Activated CD4-positive, alpha-beta T cell treated with anti-CD3 and anti-CD28 coated beads, Interleukin-2, amount 50 U/mL, for 24 hours (primary cell): ENCODE measurements around the gene TRNT1.

Experiments
- DNase-seq, 2 donors: peaks; one replicate each; pipeline ENCODE4 v3.0.0-alpha.2; 2020; ENCODE audit warnings: low read depth in 1 of 2, low spot score in 1 of 2

The TRNT1 gene

GRCh38 chr3:3126477-3127431, at the start of gene TRNT1:
Gene TRNT1, plus strand, starts transcription at chr3:3126940. Its CDS starts 2,101 bp downstream, at chr3:3129041.
- peak; percentile 93 to 94 for DNase-seq

DNA sequence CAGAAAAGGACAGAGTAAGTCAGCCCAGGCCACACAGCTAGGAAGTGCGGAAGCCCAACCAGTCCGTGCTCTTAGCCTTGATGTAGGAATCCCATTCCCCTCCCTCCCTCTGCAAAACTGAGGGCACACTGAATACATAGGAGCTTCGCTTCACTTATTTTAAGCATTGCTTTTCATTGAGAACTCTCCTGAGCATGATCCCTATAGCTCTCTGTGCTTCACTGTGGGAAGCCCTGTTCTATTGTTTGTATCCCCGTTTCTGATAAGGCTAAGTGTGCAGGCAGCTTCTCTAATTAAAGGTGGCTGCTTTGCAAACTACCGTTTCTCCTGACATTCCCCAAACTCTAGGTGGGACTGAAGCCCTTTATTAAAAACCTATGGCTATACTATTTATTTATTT, 46.4 kb upstream of the TRNT1 start:
- no peak for DNase-seq

DNA sequence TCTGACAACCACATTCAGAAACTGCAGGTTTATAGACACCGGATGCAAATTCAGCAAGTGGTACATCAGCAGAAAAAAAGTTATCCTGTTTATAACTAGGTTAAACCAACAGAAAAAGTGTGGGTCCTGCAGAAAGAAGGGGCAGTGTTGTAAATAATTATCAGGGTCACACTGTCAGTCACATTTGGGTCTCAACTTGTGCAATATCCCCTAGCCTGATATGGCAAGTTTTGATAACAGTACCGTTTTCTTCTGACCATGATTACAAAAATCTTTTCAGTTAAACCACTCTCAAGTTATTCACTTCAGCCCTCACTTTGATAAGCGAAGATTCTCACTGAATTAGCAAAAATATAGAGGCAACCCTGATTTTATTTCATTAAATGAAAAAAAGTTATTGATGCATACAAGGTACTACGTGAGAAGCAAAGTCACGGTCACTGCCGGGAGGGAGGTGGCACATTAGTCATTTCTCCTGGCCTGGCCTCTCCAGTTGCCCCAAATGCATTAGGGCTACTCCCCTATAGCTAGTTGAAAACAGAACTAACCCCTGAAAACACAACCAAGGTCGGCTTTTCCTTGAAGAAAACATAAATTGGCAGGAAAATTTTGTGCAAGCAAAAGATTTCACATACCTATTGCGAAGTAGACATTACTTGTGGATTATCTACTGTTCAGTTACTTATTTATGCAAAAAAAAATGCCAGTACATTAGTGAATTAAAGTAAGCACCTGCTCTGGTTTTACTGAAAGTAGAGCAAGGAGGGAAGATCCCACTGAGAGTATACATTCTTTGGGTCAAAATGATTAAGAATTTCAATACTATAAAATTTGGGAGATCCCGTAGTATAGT, 45.1 kb upstream of the TRNT1 start:
- no peak for DNase-seq

- no peak for DNase-seq
Measured at GRCh38 chr3:3082234-3082924, 44.4 kb upstream of the TRNT1 start.

GRCh38 chr3:3084890-3085289, 41.9 kb upstream of the TRNT1 start:
- DNase-seq, result no peak

GRCh38 chr3:3085782-3086181, 41.0 kb upstream of the TRNT1 start:
- no peak for DNase-seq

- DNase-seq, result no peak
Measured at GRCh38 chr3:3086239-3086638, 40.5 kb upstream of the TRNT1 start.

DNA sequence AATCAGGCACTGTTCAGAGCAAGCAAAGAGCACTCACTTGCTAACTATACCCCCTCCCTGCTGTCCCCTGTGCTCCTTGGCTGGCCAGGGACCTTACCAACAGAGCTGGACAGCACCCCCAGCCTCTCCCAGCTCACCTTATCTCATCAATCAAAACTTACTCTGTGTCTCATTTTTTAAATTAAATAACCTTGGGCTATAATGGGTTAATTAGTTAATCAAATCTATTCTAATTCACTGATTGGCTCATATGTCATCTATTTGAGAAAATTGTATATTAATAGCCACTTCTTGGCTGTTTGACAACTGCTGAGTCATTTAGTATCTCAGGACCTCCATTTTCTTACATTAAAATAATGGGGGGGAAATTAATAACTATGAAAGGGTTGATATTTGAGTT, 39.5 kb upstream of the TRNT1 start:
- no peak for DNase-seq

GRCh38 chr3:3087716-3088465, 38.8 kb upstream of the TRNT1 start:
- DNase-seq, result no peak

DNA sequence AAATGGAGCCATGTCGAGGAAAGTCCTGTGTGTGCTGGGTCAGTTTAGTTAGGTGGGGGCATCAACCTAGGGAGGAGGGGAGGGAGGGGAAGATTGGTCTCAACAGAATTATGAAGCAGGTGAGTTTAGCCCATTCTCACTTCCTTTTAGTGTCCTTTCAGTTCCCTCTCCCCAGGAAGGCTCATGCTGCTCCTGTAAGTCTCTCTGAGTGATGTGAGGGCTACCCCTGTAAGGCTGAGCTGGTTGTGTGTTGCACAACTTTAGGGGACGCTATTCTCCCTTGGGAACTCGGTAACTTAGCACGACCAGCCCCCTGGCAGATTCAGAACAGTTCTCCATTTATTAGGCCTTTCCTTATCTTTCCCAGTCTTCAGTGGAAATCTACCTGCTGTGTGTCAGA, 37.7 kb upstream of the TRNT1 start:
- DNase-seq, result no peak

DNA sequence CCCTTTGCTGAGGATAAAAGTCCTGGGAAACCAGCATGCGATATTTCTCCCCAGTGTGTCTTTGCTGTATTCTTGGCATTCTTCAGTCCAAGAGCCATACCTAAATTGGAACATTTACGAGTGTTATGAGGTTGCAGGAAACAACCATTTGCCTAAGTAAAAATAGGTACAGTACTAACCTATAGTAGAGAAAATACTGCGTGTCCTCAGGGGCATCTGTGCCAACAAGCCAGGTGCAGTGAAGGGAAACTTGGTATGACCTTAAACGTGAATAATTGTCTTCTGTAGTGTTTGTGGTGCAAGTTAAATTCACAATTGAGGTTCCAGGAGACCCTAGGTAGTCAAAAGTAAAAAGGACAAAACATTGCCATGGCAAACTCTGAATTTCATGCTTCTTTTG, 28.8 kb upstream of the TRNT1 start:
- no peak for DNase-seq

DNA sequence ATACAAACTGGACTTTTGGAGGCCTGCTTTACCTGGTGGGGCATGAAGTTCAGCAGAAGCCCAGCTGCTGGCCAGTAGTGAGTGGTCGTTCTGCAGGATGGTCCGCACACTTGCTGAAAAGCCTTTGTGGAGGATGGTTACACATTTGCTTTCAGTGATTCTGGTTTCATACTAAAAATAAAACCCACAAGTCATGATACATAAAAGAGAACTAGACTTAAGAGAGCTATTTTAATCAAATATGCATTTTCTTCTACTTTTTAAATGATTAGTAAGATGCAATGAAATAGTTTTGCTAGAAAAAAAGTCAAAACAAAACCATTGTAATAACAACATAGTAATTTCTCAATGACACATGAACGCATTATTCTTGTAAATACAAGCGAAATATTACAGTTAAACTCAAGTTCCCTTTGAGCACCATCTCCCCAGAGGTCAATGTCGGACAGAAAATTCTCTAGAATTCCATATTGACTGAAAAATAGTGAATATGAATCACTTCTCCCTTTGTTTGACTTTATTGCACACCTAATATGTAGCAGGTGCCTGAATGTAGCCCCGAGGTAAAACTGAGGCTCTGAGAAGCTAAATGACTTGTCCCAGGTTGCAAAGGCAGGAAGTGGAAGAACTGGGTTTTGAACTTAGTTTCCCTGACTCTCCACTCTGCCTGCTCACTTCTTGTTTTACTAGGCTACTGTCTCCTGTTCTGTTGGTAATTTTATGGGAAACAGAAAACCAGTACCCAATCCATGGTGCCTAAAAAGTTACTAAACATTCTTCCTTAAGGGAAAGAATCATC, 24.9 kb upstream of the TRNT1 start:
- no peak for DNase-seq

- no peak for DNase-seq
Measured at GRCh38 chr3:3102751-3103150, 24.0 kb upstream of the TRNT1 start.

- DNase-seq, result no peak
Measured at GRCh38 chr3:3105246-3105645, 21.5 kb upstream of the TRNT1 start.

DNA sequence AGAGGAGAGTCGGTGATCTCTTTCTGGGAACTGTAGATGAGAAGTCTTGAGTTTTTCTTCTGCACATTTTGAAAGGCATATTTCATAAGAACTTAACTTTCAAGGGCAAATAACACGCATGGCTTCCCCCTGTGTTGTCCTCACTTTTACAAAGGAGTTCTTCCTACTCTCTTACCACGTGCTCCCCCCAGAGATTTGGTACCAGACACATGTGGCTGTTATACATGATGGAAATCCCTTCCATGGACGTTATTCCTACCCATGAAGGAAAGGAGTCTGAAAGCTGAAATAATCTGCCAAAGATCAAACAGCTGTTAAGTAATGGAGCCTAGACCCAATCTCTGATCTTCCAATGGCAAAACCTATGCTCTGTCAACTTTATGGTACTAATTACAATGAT, 20.9 kb upstream of the TRNT1 start:
- no peak for DNase-seq

- DNase-seq, result no peak
Measured at GRCh38 chr3:3107181-3107580, 19.6 kb upstream of the TRNT1 start.

DNA sequence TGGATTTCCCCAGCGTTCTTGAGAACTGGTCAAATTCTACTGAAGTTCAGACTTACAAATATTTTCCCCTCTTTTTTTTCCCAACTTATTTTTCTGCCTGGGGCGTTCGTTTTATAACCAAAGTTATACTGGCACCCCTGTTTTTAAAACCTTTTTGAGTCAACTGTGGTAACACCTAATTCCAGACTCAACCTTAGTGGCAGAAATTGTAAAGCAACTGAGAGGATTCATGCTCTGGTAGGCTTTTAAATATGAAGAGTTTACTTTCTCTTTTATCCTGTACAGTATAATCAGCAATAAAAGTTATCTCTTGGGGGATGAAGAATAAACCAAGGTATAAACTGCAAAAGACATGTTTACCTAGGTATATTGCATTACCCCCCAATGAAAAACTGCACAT, 18.9 kb upstream of the TRNT1 start:
- DNase-seq, result no peak

DNA sequence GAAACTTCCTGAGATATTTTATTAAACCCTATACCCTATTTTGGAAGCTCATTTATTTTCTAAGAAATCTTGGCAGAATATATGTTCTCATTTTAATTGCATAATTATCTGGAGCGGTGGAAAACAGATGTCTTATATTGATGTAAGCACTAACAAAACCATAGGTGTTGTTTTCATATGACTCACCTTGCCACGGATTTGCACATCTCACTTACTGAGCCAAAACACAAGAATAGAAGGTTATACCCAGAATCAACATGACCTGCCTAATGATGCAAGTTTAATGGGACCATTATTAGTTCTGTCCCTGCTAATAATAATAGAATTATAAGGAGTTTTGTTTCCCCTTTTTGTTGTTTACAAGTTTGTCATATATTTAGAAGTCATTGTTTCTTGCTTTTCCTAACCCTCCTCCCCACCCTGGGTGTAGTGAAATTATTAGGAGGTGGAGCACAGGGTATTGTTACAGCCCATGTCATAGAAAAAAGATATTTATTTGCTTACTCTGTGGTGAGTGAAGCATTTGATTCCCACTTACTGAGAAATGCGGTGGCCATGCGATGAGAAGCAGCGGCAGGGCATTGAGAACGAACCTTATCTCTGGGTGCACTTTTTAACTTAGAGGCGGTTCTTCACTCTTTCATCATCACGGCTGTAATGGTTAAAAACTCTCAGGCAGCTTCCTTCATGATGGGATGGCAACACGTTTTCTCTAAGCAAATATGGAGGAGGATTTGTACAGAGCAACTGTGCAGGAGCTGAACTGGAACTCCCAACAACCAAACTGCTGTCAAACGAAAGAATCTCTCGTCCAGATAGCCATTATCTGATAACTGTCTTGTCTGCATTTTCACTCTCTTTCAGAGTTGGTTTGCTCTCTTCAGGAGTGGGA, 17.1 kb upstream of the TRNT1 start:
- DNase-seq, result no peak

GRCh38 chr3:3110299-3110630, 16.5 kb upstream of the TRNT1 start, which contains the start of gene IL5RA:
Gene IL5RA, minus strand, starts transcription at chr3:3110374. Its CDS starts 5,390 bp downstream, at chr3:3104984.
- DNase-seq, result no peak
